Endodermal cell (in vitro differentiated cells): ENCODE results near the gene GLA. TPM values are rescaled to one million over a fixed set of nuclear protein-coding genes. Genes with fewer than 3 reads are reported as not detected.
A peak's percentile ranks its signal among the peaks of the same experiment; 100 is the strongest.

Experiments
- DNase-seq: peaks from one replicate; pipeline ENCODE4 v3.0.0-alpha.2; 2017
- H3K27ac ChIP-seq: 2 replicates; pipeline ENCODE4 v1.5.1; 2013; ENCODE audit warnings: mild to moderate bottlenecking, low read depth, low read length, moderate library complexity
- H3K27me3 ChIP-seq: 2 replicates; pipeline ENCODE4 v1.6.1; 2013; ENCODE audit warnings: mild to moderate bottlenecking, low read length, moderate library complexity; ENCODE audit not compliant: insufficient read depth, control insufficient read depth, poor library complexity, severe bottlenecking
- H3K36me3 ChIP-seq: 2 replicates; pipeline ENCODE4 v1.7.0; 2013; ENCODE audit warnings: mild to moderate bottlenecking, low read length, moderate library complexity; ENCODE audit not compliant: control insufficient read depth, insufficient read depth
- H3K4me1 ChIP-seq: one replicate; pipeline ENCODE4 v1.7.0; 2013; ENCODE audit warnings: low read length; ENCODE audit not compliant: control insufficient read depth, insufficient read depth
- H3K4me3 ChIP-seq: 2 replicates; pipeline ENCODE4 v1.5.1; 2013; ENCODE audit warnings: mild to moderate bottlenecking, low read length, moderate library complexity
- H3K9ac ChIP-seq: 2 replicates; pipeline ENCODE4 v1.6.1; 2013; ENCODE audit warnings: mild to moderate bottlenecking, low read length, moderate library complexity; ENCODE audit not compliant: poor library complexity, severe bottlenecking; ENCODE audit errors: extremely low read depth
- H3K9me3 ChIP-seq: 2 replicates; pipeline ENCODE4 v1.6.1; 2013; ENCODE audit warnings: mild to moderate bottlenecking, low read length, moderate library complexity; ENCODE audit not compliant: control insufficient read depth
- H3K27ac Mint-ChIP-seq: 2 replicates; pipeline ENCODE4 v1.8.0; 2020; ENCODE audit warnings: mixed read lengths
- H3K27me3 Mint-ChIP-seq: 2 replicates; pipeline ENCODE4 v1.8.0; 2021; ENCODE audit warnings: mild to moderate bottlenecking, mixed read lengths; ENCODE audit not compliant: insufficient read depth
- H3K36me3 Mint-ChIP-seq: 2 replicates; pipeline ENCODE4 v1.8.0; 2020; ENCODE audit warnings: low read depth, mixed read lengths
- H3K4me1 Mint-ChIP-seq: 2 replicates; pipeline ENCODE4 v1.8.0; 2020; ENCODE audit warnings: mixed read lengths
- H3K4me3 Mint-ChIP-seq: 2 replicates; pipeline ENCODE4 v1.8.0; 2020; ENCODE audit warnings: mild to moderate bottlenecking, moderate library complexity, mixed read lengths
- H3K9me3 Mint-ChIP-seq: 2 replicates; pipeline ENCODE4 v1.8.0; 2020; ENCODE audit warnings: mild to moderate bottlenecking, mixed read lengths
- WGBS, 2 experiments: methylation state at CpG; one replicate each; pipeline versions ENCODE4 v1.1.5 to v1.1.7; 2013; ENCODE audit warnings: missing lambda C conversion rate in 2 of 2, mixed read lengths in 1 of 2; ENCODE audit not compliant: insufficient coverage in 1 of 2, insufficient read length in 1 of 2; 5-methylcytosine and 5-hydroxymethylcytosine counted together
- total RNA-seq, 2 donors: library from RNA; stranded (reverse); fragmentation: NEBNext Ultra II Directional in 1 of 2; extraction: Animal tissue kit (Norgen Biotek cat#: 25700) in 1 of 2; gene quantifications; 2 replicates in 1 of 2; 3 replicates in 1 of 2; pipeline ENCODE4 v1.2.1, GENCODE V29; 2021
- TF ChIP-seq, protein P1 (sequence below): fragments of 200-600 bp; sonication (generic); conservative IDR thresholded peaks from 2 replicates; pipeline ENCODE4 v1.5.0; 2021; ENCODE audit warnings: antibody characterized with exemption, mild to moderate bottlenecking

GLA gene
- total RNA-seq, 2 donors from 2014 or later, result 33.2 to 35.9 TPM

DNA sequence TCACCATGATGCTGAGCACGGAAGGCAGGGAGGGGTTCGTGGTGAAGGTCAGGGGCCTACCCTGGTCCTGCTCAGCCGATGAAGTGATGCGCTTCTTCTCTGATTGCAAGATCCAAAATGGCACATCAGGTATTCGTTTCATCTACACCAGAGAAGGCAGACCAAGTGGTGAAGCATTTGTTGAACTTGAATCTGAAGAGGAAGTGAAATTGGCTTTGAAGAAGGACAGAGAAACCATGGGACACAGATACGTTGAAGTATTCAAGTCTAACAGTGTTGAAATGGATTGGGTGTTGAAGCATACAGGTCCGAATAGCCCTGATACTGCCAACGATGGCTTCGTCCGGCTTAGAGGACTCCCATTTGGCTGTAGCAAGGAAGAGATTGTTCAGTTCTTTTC lies 4.3 kb upstream of the GLA start:
- peaks cover 19% of the 10 kb centered on the region for H3K36me3 Mint-ChIP-seq
- Histone ChIP-seq H3K9ac (no peak overlapping the region), H3K4me3 (no peak overlapping the region), H3K36me3 (peaks cover 14% of the 10 kb centered on the region), H3K27ac (no peak overlapping the region), H3K4me1 (no peaks in the 10 kb centered on the region), H3K9me3 (no peaks in the 10 kb centered on the region), H3K27me3 (no peaks in the 10 kb centered on the region)
- 94% methylated on average over 10 of the region's 10 CpGs; no CpG with 5 or more reads in 1 of the 2 experiments for WGBS, 2 experiments
- no peak overlapping the region for H3K4me3 Mint-ChIP-seq
- peaks cover 16% of the 10 kb centered on the region for H3K4me1 Mint-ChIP-seq
- no peak overlapping the region for H3K27ac Mint-ChIP-seq
- H3K27me3 Mint-ChIP-seq, result no peaks in the 10 kb centered on the region
- peaks cover 38% of the 10 kb centered on the region for H3K9me3 Mint-ChIP-seq
- no peak for DNase-seq
- TF ChIP-seq, protein P1, sequence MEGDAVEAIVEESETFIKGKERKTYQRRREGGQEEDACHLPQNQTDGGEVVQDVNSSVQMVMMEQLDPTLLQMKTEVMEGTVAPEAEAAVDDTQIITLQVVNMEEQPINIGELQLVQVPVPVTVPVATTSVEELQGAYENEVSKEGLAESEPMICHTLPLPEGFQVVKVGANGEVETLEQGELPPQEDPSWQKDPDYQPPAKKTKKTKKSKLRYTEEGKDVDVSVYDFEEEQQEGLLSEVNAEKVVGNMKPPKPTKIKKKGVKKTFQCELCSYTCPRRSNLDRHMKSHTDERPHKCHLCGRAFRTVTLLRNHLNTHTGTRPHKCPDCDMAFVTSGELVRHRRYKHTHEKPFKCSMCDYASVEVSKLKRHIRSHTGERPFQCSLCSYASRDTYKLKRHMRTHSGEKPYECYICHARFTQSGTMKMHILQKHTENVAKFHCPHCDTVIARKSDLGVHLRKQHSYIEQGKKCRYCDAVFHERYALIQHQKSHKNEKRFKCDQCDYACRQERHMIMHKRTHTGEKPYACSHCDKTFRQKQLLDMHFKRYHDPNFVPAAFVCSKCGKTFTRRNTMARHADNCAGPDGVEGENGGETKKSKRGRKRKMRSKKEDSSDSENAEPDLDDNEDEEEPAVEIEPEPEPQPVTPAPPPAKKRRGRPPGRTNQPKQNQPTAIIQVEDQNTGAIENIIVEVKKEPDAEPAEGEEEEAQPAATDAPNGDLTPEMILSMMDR, result no peak

DNA sequence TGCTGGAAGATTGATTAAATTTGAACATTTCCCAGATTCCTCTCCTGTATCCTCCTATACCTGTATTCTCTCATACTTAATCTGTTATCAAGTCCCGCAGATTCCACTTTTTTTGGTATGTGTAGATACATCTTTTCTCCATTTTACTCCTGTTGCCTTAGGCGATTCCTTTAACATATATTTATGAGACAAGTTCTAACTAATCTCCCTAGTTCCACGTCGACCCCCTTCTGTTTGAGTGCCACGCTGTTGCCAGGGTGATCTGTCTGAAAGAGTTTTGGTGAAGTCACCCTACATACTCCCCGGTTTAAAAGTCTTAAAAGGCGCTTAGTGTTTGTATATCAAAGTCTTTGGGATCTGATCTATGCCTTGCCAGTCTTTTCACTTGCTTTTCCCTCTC lies 2.7 kb upstream of the GLA start:
- H3K4me3 ChIP-seq, result peak overlapping the region; percentile 92

DNA sequence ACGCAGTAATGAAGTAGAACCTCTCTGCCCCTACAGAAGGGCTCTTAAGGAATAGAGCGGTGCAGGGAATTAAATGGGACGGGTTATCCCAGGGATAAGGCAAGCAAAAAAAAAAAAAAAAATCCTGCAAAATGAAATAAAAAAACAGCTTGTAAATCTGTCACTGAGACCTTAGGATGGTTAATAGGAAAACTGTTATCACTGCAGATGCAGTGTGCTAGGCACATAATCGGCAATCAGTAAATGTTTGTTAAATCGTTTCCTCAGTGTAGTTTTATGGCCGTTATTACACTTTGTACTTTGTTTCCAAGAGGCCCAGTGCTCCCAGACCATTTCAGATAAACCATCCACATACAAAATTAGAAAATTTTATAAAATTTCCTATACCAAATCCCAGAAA lies 1.3 kb upstream of the GLA start:
- H3K4me1 Mint-ChIP-seq, result peaks cover 5% of the 10 kb centered on the region
- TF ChIP-seq, protein P1, result no peak
- no peaks in the 10 kb centered on the region for H3K9me3 ChIP-seq
- H3K9ac ChIP-seq, result peak overlapping the region; percentile 99
- H3K36me3 Mint-ChIP-seq, result peaks cover 21% of the 10 kb centered on the region
- H3K4me1 ChIP-seq, result no peaks in the 10 kb centered on the region
- no peaks in the 10 kb centered on the region for H3K27me3 Mint-ChIP-seq
- H3K9me3 Mint-ChIP-seq, result peaks cover 37% of the 10 kb centered on the region
- peaks cover 15% of the 10 kb centered on the region for H3K36me3 ChIP-seq
- H3K27ac Mint-ChIP-seq, result peak overlapping the region; percentile 99
- H3K4me3 Mint-ChIP-seq, result peak overlapping the region; percentile 76
- no peaks in the 10 kb centered on the region for H3K27me3 ChIP-seq
- 32% methylated on average over 6 of the region's 6 CpGs; no CpG with 5 or more reads in 1 of the 2 experiments for WGBS, 2 experiments
- peak overlapping the region; percentile 92 for H3K4me3 ChIP-seq
- no peak overlapping the region for H3K27ac ChIP-seq
- DNase-seq, result no peak

More for the DNA sequence above, 2.7 kb upstream of the GLA start:
- Histone ChIP-seq H3K27ac (no peak overlapping the region), H3K36me3 (peaks cover 14% of the 10 kb centered on the region), H3K27me3 (no peaks in the 10 kb centered on the region), H3K4me1 (no peaks in the 10 kb centered on the region), H3K9me3 (no peaks in the 10 kb centered on the region), H3K9ac (peak overlapping the region; percentile 4)
- TF ChIP-seq, protein P1, result no peak
- H3K27ac Mint-ChIP-seq, result peak overlapping the region; percentile 53
- 96% methylated on average over 5 of the region's 7 CpGs; no CpG with 5 or more reads in 1 of the 2 experiments for WGBS, 2 experiments
- peaks cover 13% of the 10 kb centered on the region for H3K4me1 Mint-ChIP-seq
- DNase-seq, result no peak
- H3K27me3 Mint-ChIP-seq, result no peaks in the 10 kb centered on the region
- peak overlapping the region; percentile 33 for H3K4me3 Mint-ChIP-seq
- H3K36me3 Mint-ChIP-seq, result peaks cover 19% of the 10 kb centered on the region
- peaks cover 38% of the 10 kb centered on the region for H3K9me3 Mint-ChIP-seq
